SK-N-SH treated with all-trans-retinoic acid at 6 μM for 48 hours (cell line): ENCODE data around the gene PSME2.

ENCODE experiments used
- ESRRG ChIP-seq: fragments of 250-450 bp; sonication (Bioruptor Pico); IDR thresholded peaks from 2 replicates; pipeline ENCODE4 v1.6.1; 2021; ENCODE audit warnings: mild to moderate bottlenecking
- ISL1 ChIP-seq: fragments of 250-450 bp; sonication (Bioruptor Pico); IDR thresholded peaks from 2 replicates; pipeline ENCODE4 v2.1.2; 2022; ENCODE audit warnings: mild to moderate bottlenecking, moderate library complexity
- PPARA ChIP-seq: fragments of 250-450 bp; sonication (Bioruptor Pico); IDR thresholded peaks from 2 replicates; pipeline ENCODE4 v1.5.0; 2020; ENCODE audit warnings: mild to moderate bottlenecking, borderline replicate concordance
- SNAI2 ChIP-seq: fragments of 250-450 bp; sonication (Bioruptor Pico); IDR thresholded peaks from 2 replicates; pipeline ENCODE4 v1.5.0; 2020; ENCODE audit warnings: mild to moderate bottlenecking, moderate library complexity
- ZC3H10 ChIP-seq: fragments of 250-450 bp; sonication (Bioruptor Pico); IDR thresholded peaks from 2 replicates; pipeline ENCODE4 v1.5.1; 2021; ENCODE audit warnings: mild to moderate bottlenecking, moderate library complexity
- ZFP3 ChIP-seq: fragments of 250-450 bp; sonication (Bioruptor Pico); IDR thresholded peaks from 2 replicates; pipeline ENCODE4 v1.5.0; 2020; ENCODE audit warnings: mild to moderate bottlenecking, moderate library complexity
- ZFP30 ChIP-seq: fragments of 450-650 bp; formaldehyde crosslinking; IDR thresholded peaks from 2 replicates; pipeline ENCODE4 v1.5.0; 2022; ENCODE audit warnings: mild to moderate bottlenecking, moderate library complexity
- TF ChIP-seq, protein P1 (sequence below): fragments of 250-450 bp; sonication (Bioruptor Pico); IDR thresholded peaks from 2 replicates; pipeline ENCODE4 v1.5.0; 2020; ENCODE audit warnings: mild to moderate bottlenecking, moderate library complexity
- TF ChIP-seq, protein P2 (sequence below): fragments of 250-450 bp; sonication (Bioruptor Pico); IDR thresholded peaks from 2 replicates; pipeline ENCODE4 v1.8.0; 2020; ENCODE audit warnings: mild to moderate bottlenecking, moderate library complexity, borderline replicate concordance
- TF ChIP-seq, protein P3 (sequence below): fragments of 250-450 bp; sonication (Bioruptor Pico); IDR thresholded peaks from 2 replicates; pipeline ENCODE4 v1.5.1; 2020; ENCODE audit warnings: low read depth, mild to moderate bottlenecking, moderate library complexity
- TF ChIP-seq, protein P4 (sequence below): fragments of 250-450 bp; sonication (Bioruptor Pico); IDR thresholded peaks from 2 replicates; pipeline ENCODE4 v1.8.0; 2021; ENCODE audit warnings: low read depth, mild to moderate bottlenecking, moderate library complexity, borderline replicate concordance

DNA sequence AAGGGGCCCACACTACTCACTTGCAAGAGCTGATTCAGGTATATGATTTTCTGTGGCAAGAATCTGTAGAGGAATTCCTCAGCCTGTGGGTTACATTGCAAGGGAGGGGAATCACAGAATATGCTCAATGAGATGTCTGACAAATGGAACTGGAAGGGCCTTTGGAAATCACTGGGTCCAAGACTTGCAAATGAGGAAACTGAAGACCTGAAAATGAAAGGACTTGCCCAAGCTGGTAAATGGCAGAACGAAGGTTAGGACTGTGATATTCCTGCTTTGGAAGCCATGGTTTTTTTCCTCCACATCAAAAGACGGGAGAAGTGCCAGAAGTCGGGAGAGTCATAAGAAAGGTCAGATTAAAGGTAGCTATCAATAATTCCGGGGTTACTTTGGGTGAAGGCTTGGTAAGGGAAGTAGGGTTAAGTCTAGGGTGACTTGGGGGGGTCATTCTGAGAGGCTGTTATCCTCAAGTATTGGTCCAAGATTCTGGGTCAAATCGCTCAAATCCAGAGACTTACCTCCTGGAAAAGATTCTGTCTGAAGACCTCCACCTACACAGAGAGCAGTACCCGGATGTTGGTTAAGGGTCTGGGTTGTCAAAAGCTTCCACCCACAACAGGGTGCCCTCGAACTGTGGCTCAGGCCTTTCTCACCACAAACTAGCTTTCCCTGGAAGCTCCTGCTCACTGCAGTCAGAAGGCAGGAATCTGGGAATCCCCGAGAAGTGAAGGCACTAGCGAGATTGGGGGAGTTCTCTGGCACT, 539 bp downstream of the PSME2 start:
- TF ChIP-seq PPARA (no peak), ESRRG (no peak), SNAI2 (CRISPR knock-in tag) (no peak), ZFP30 (no peak), ISL1 (CRISPR knock-in tag) (no peak), ZC3H10 (CRISPR knock-in tag) (no peak), ZFP3 (no peak)
- TF ChIP-seq, protein P1, sequence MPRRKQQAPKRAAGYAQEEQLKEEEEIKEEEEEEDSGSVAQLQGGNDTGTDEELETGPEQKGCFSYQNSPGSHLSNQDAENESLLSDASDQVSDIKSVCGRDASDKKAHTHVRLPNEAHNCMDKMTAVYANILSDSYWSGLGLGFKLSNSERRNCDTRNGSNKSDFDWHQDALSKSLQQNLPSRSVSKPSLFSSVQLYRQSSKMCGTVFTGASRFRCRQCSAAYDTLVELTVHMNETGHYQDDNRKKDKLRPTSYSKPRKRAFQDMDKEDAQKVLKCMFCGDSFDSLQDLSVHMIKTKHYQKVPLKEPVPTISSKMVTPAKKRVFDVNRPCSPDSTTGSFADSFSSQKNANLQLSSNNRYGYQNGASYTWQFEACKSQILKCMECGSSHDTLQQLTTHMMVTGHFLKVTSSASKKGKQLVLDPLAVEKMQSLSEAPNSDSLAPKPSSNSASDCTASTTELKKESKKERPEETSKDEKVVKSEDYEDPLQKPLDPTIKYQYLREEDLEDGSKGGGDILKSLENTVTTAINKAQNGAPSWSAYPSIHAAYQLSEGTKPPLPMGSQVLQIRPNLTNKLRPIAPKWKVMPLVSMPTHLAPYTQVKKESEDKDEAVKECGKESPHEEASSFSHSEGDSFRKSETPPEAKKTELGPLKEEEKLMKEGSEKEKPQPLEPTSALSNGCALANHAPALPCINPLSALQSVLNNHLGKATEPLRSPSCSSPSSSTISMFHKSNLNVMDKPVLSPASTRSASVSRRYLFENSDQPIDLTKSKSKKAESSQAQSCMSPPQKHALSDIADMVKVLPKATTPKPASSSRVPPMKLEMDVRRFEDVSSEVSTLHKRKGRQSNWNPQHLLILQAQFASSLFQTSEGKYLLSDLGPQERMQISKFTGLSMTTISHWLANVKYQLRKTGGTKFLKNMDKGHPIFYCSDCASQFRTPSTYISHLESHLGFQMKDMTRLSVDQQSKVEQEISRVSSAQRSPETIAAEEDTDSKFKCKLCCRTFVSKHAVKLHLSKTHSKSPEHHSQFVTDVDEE (CRISPR knock-in tag) = no peak
- TF ChIP-seq, protein P2, sequence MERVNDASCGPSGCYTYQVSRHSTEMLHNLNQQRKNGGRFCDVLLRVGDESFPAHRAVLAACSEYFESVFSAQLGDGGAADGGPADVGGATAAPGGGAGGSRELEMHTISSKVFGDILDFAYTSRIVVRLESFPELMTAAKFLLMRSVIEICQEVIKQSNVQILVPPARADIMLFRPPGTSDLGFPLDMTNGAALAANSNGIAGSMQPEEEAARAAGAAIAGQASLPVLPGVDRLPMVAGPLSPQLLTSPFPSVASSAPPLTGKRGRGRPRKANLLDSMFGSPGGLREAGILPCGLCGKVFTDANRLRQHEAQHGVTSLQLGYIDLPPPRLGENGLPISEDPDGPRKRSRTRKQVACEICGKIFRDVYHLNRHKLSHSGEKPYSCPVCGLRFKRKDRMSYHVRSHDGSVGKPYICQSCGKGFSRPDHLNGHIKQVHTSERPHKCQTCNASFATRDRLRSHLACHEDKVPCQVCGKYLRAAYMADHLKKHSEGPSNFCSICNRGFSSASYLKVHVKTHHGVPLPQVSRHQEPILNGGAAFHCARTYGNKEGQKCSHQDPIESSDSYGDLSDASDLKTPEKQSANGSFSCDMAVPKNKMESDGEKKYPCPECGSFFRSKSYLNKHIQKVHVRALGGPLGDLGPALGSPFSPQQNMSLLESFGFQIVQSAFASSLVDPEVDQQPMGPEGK (CRISPR knock-in tag) = no peak
- TF ChIP-seq, protein P3, sequence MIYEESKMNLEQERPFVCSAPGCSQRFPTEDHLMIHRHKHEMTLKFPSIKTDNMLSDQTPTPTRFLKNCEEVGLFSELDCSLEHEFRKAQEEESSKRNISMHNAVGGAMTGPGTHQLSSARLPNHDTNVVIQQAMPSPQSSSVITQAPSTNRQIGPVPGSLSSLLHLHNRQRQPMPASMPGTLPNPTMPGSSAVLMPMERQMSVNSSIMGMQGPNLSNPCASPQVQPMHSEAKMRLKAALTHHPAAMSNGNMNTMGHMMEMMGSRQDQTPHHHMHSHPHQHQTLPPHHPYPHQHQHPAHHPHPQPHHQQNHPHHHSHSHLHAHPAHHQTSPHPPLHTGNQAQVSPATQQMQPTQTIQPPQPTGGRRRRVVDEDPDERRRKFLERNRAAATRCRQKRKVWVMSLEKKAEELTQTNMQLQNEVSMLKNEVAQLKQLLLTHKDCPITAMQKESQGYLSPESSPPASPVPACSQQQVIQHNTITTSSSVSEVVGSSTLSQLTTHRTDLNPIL (CRISPR knock-in tag) = no peak
- TF ChIP-seq, protein P4, sequence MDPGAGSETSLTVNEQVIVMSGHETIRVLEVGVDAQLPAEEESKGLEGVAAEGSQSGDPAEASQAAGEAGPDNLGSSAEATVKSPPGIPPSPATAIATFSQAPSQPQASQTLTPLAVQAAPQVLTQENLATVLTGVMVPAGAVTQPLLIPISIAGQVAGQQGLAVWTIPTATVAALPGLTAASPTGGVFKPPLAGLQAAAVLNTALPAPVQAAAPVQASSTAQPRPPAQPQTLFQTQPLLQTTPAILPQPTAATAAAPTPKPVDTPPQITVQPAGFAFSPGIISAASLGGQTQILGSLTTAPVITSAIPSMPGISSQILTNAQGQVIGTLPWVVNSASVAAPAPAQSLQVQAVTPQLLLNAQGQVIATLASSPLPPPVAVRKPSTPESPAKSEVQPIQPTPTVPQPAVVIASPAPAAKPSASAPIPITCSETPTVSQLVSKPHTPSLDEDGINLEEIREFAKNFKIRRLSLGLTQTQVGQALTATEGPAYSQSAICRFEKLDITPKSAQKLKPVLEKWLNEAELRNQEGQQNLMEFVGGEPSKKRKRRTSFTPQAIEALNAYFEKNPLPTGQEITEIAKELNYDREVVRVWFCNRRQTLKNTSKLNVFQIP = no peak
